ENCODE results near the gene NF1. TPM values are rescaled to one million over a fixed set of nuclear protein-coding genes. Genes with fewer than 3 reads are reported as not detected.
"Not testable (repeated sequence)": the region's sequence is repeated elsewhere in the genome, so short reads cannot be mapped to it uniquely, and the experiment has no call there.

Gene NF1
- total RNA-seq, 1 donor, result 67.0 TPM

DNA sequence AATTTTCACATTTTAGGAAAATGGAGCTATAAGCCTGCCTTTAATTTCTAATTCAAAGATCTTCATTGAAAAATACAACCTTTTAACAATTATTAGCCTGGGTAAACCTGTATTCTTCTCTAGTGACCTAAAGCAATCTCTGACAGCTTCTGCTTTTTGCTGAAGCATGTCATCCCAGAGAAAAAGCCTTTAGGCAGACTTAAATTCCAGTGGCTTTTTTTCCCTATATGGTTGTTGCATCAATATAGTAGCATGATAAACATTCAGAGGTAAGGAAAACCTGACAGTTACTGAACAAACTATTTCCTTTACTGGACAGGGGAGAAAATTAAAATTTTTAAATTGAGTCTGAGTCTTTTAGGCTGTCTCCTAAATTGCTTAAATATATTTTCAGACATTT, 234.4 kb downstream of the NF1 start:
- no peaks in the 10 kb centered on the region for H3K79me2 ChIP-seq (ENCODE audit: insufficient read depth, low read length)
- no peaks in the 10 kb centered on the region for H4K20me1 ChIP-seq (ENCODE audit: insufficient read depth, low read length)
- no peaks in the 10 kb centered on the region for H3K9me3 ChIP-seq (ENCODE audit: low read depth, low read length)
- DNase-seq (ENCODE audit: insufficient read length, low spot score, missing footprints), result no peak
- H3K4me1 ChIP-seq (ENCODE audit: insufficient read depth, low read length), result peaks cover 23% of the 10 kb centered on the region
- no peak overlapping the region for H3K4me2 ChIP-seq (ENCODE audit: insufficient read depth, low read length)
- TF ChIP-seq, protein P1, sequence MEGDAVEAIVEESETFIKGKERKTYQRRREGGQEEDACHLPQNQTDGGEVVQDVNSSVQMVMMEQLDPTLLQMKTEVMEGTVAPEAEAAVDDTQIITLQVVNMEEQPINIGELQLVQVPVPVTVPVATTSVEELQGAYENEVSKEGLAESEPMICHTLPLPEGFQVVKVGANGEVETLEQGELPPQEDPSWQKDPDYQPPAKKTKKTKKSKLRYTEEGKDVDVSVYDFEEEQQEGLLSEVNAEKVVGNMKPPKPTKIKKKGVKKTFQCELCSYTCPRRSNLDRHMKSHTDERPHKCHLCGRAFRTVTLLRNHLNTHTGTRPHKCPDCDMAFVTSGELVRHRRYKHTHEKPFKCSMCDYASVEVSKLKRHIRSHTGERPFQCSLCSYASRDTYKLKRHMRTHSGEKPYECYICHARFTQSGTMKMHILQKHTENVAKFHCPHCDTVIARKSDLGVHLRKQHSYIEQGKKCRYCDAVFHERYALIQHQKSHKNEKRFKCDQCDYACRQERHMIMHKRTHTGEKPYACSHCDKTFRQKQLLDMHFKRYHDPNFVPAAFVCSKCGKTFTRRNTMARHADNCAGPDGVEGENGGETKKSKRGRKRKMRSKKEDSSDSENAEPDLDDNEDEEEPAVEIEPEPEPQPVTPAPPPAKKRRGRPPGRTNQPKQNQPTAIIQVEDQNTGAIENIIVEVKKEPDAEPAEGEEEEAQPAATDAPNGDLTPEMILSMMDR (IDR thresholded peaks at IDR 0.05; ENCODE audit: extremely low read depth, low read depth, low read length), result no peak
- H3K36me3 ChIP-seq (ENCODE audit: insufficient read depth, low read length), result peaks cover 9% of the 10 kb centered on the region
- no peak overlapping the region for H3K4me3 ChIP-seq (ENCODE audit: insufficient read depth, low read length)
- H3K27me3 ChIP-seq (ENCODE audit: insufficient read depth, low read length), result no peaks in the 10 kb centered on the region
- H3K27ac ChIP-seq (ENCODE audit: low read depth, low read length), result peak overlapping the region; percentile 78
- no peak overlapping the region for H2AFZ ChIP-seq (ENCODE audit: low read length)

GRCh38 chr17:31339906-31340661, 245.3 kb downstream of the NF1 start:
- Histone ChIP-seq H3K4me3 (ENCODE audit: insufficient read depth, low read length) (no peak overlapping the region), H3K27ac (ENCODE audit: low read depth, low read length) (peak overlapping the region; percentile 60), H3K9me3 (ENCODE audit: low read depth, low read length) (no peaks in the 10 kb centered on the region), H3K4me1 (ENCODE audit: insufficient read depth, low read length) (peaks cover 13% of the 10 kb centered on the region), H3K79me2 (ENCODE audit: insufficient read depth, low read length) (no peaks in the 10 kb centered on the region), H2AFZ (ENCODE audit: low read length) (no peak overlapping the region), H3K27me3 (ENCODE audit: insufficient read depth, low read length) (no peaks in the 10 kb centered on the region), H3K36me3 (ENCODE audit: insufficient read depth, low read length) (peaks cover 39% of the 10 kb centered on the region), H3K4me2 (ENCODE audit: insufficient read depth, low read length) (peak overlapping the region; percentile 47), H4K20me1 (ENCODE audit: insufficient read depth, low read length) (no peaks in the 10 kb centered on the region)
- TF ChIP-seq, protein P1 (IDR thresholded peaks at IDR 0.05; ENCODE audit: extremely low read depth, low read depth, low read length), result no peak
- DNase-seq (ENCODE audit: insufficient read length, low spot score, missing footprints), result peak; percentile 96

- H2AFZ ChIP-seq (ENCODE audit: low read length); H3K9me3 ChIP-seq (ENCODE audit: low read depth, low read length); H3K4me2 ChIP-seq (ENCODE audit: insufficient read depth, low read length); H4K20me1 ChIP-seq (ENCODE audit: insufficient read depth, low read length); H3K27me3 ChIP-seq (ENCODE audit: insufficient read depth, low read length); H3K79me2 ChIP-seq (ENCODE audit: insufficient read depth, low read length); H3K27ac ChIP-seq (ENCODE audit: low read depth, low read length); H3K4me3 ChIP-seq (ENCODE audit: insufficient read depth, low read length); DNase-seq (ENCODE audit: insufficient read length, low spot score, missing footprints); H3K4me1 ChIP-seq (ENCODE audit: insufficient read depth, low read length): not testable (repeated sequence)
- peaks cover 29% of the 10 kb centered on the region for H3K36me3 ChIP-seq (ENCODE audit: insufficient read depth, low read length)
Measured at GRCh38 chr17:31345191-31345747, 250.5 kb downstream of the NF1 start.

DNA sequence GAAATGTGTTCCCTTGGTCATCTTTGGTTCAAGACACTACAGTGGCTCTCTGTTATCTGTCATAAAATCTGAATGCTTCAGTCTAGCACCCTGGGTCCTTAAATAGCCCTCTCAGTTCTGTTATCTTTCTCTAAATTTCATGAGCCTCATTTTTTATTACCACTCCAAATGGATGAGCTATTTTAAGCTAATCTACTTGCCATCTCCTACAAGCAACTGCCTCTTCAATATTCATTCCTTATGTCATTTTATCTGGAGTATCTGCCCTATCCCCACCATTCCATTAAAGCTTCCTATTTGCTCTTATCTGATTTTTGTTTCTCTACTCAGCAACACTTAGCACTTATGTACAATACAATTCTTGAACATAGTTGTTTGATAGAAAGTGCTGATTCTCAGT, 254.7 kb downstream of the NF1 start:
- Histone ChIP-seq H3K4me3 (ENCODE audit: insufficient read depth, low read length) (no peak overlapping the region), H2AFZ (ENCODE audit: low read length) (no peak overlapping the region), H3K4me1 (ENCODE audit: insufficient read depth, low read length) (no peaks in the 10 kb centered on the region), H3K36me3 (ENCODE audit: insufficient read depth, low read length) (peaks cover 45% of the 10 kb centered on the region), H3K27me3 (ENCODE audit: insufficient read depth, low read length) (no peaks in the 10 kb centered on the region), H3K27ac (ENCODE audit: low read depth, low read length) (no peak overlapping the region), H3K4me2 (ENCODE audit: insufficient read depth, low read length) (no peak overlapping the region), H3K79me2 (ENCODE audit: insufficient read depth, low read length) (no peaks in the 10 kb centered on the region), H3K9me3 (ENCODE audit: low read depth, low read length) (no peaks in the 10 kb centered on the region), H4K20me1 (ENCODE audit: insufficient read depth, low read length) (no peaks in the 10 kb centered on the region)
- TF ChIP-seq, protein P1 (IDR thresholded peaks at IDR 0.05; ENCODE audit: extremely low read depth, low read depth, low read length), result no peak
- peak; percentile 51 for DNase-seq (ENCODE audit: insufficient read length, low spot score, missing footprints)
